GM15510 (cell line): Measurements from ENCODE around the gene PSMD11.

Experiments
- POLR2A ChIP-seq: IDR thresholded peaks from 3 replicates; pipeline ENCODE4 v1.6.1; 2011; ENCODE audit warnings: borderline replicate concordance; ENCODE audit not compliant: insufficient read length; ENCODE audit errors: extremely low read depth

The PSMD11 gene

DNA sequence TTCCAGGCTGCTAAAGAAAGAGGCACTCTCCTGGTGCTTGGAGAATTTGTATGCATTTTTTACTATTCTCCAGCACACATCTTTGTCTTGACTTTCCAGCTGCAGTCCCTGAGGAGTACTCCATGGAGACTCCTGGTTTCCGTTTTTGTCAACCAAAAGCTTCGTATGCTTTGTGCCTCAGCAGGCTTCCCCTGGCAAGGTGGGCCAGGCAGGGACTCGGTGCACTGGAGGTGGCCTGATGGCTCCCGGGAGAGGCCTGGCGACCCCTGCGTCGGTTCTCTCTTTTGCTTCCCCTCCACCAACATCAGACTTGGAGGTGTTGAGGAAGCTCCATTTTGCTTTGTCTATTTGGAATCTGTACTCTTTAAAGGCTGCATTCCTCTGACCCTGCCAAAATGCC is 66.2 kb downstream of the PSMD11 start:
- TF ChIP-seq POLR2A = no peak

DNA sequence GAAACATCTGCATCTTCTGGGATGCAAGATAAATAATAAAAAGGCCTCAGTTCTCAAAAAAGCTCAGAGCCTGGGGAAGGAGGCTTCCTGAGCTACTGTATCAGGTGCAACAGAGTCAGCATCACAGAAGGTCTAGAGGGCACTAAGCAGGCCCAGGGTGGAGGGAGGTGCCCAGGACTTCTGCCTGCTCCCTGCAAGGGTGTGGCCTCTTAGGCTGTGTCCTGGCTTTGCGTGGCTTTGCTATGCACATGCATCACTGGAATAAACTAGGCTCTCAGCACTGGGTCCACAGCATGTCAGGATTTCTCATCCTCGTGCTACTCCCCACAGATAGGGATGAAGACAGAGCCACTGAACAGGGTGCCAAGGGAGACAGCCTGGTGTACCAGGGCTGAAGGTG is 68.0 kb downstream of the PSMD11 start:
- TF ChIP-seq POLR2A = no peak

DNA sequence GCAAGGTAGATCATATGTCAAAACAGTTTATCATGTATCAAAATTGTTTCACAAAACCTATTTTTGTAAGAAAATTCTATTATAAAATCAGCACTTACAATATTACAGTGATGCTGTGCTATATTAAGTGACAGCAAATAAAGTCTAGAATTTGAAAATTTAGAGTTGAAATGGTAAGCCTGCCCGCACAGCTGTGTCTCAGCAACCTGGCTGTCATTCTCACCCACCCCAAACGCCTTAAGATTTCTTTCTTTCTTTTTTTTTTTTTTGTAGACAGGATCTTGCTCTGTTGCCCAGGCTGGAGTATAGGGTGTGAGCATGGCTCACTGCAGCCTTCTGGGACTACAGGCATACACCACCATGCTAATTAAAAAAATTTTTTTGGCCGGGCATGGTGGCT is 69.3 kb downstream of the PSMD11 start:
- TF ChIP-seq POLR2A = no peak

DNA sequence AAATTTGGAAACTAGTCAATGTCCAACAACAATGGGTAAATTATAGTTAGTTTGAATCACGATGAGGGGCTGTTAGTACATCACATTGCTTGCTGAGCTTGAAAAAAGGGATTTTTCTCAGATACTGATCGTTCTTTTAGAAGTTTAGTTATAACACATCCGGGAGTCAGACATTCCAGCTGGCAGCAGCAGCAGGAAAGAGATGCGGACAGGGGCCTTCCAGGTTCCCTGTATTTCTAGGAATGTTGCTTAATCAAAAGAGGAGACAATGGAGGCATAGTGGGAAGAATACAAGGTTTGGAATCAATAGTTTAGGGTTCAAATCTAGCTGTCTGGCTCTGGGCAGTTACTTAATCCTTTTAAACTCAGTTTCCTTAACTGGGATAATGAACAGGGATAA is 70.3 kb downstream of the PSMD11 start:
- TF ChIP-seq POLR2A = no peak

DNA sequence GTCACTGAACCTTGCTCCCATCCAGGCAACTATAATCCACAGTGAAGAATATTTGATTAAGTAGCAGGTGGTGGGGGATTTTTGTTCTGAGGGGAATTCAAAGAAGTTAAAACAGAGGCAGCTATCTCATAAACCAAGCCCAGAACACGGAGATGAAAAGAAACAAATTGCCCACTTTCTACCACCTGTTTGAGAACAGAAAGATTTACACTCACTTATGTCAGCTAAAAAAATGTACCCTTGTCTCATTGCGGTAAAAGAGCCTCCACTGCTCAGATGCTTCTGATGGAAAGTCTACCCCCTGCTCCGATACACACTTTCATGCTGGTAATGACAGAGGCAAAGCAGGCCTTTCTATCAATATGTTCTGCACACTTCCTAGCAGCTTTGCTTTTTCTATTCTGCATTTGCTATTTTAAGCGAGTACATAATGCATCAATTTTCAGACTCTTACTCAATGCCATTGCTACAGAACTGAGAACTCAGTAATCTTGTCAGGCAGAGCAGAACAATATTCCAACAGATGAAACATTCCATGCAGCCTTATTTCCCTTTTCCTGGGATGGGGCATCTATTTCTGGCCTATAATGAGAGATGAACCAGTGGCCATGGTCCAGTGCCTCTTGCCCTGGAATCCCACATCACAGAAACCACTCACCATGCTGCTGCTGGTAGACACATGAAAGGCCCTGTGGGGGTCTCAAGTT is 71.5 kb downstream of the PSMD11 start:
- no peak for TF ChIP-seq POLR2A

DNA sequence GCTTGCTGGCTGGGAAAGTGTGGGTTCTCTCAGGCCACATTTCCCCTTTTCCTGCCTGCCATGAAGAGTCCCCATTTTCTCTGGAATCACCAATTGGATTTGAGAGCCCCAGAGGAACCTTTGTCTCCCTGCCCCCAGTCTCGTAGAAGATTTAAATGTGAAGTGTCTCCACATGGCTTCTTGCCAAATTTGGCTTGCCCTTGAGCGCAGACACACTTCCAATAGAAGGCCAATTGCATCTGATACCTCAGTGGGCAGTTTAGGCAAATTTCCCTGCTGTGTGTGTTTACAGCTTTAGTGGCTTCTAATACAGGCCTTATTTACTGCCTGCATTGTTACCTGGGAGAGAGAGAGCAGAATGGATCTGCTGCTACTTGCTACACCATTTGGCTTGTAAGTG is 72.1 kb downstream of the PSMD11 start:
- no peak for TF ChIP-seq POLR2A

DNA sequence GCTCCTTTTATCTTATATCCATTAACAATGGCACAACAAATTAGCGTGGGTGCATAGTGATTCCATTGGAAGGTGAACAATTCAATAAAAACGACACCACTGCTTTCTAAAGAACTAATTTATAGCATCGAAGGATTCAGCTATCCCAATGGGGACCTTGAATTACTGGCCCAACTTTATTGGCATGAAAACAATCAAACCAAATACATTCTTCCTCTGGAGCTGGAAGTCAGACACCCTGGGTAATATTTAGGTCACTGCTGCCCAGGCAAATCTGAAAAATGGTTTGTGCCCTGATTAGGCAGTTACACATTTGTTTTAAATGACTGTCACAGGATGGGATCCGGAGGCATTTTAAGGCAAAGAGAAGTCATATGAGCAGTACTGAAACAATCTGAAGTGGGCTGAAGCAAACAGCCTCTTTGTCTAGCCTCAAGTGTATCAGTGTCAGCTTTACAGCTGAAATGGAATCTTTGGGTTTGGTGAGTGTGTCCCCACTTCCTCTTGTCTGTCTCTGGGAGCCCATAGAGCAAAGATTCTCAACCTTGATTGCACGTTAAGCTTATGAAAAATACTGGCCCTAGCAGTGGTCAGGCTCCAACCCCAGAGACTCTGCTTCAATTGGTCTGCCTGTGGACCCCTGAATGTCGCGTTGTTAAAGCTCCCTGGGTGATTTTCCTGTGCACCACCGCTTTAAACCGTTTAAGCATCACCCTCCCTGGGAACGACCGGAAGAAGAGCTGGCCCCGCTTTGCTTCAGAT is 72.8 kb downstream of the PSMD11 start:
- peak; percentile 17 for TF ChIP-seq POLR2A

DNA sequence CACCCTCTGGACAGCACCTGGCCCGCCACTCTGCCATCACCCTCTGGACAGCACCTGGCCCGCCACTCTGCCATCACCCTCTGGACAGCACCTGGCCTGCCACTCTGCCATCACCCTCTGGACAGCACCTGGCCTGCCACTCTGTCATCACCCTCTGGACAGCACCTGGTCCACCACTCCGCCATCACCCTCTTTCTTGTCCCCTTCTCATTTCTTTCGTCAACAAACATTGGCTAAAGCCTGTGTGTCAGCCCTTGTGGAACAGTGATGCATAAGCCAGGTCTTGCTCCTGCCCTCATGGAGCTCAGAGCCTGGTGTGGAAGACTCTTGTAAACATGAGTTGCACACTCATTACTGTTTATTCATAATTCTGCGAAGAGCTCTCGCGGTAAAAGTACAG is 73.7 kb downstream of the PSMD11 start:
- TF ChIP-seq POLR2A = no peak

DNA sequence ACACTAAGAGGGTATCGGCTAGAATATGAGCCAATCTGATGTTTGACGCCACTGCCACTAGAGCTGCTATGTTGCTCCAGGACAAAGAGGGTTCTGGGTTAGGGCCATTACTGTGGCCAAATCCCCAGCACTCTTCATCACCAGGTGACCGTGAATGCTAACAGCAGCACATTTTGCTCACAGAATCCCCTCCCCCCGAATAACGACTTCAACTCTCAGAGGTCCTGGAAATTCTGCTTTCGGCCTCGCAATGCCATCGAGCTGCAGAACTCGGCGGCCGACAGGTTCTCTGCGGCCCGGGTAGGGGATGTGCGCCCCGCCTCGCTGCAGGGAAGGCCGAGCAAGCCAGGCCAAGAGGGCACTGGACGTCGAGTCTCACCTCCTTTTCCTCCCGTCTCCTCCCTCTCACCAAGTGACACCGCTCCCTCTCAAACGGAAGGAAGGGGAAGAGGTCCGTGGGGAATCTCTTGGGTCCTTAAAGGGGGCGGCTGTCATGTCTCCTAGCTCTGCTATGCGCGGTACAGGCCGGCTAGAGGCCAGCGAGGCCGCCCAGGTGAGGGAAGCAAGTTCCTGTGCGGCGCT is 74.4 kb downstream of the PSMD11 start:
- TF ChIP-seq POLR2A = no peak

DNA sequence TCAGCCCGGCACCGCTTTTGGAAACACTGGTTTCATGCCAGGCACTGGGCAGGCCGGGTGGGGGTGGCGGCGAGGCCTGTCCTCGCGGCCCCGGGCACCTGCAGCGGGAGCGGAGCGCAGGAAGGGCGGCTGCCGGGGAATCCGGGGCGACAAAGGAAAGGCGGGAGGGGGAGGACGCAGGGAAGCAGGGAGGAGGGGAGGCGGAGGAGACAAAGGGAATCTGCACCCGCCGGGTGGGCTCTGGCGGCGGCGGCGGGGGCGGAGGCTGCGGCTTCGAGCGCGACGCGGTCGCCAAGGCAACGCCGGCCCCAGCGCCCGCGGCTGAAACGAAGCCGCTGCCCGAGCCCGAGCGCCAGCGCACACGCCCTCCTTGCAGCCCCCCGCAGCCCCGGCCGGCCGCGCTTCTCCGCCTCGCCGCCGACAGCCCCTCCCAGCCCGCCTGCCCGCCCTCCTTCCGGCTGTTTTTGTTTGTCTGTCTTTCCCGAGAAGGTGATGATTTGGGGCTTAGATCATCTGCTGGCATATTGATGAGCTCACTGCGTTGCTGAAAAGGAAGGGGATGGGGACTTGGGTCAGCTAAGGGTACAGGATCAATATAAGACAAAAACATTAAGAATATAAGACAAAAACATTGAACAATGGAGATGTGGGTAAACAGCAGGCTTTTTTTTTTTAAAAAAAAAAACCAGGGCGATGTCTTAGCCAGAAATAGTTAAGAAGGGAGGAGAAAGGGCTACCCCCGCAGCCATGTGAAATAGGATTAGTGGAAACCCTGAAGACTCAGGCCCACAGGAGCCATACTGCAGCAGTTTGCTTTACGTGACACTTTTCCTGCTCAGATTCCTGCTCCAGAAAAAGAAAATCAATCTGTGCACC is 75.2 kb downstream of the PSMD11 start:
- peak; percentile 17 for TF ChIP-seq POLR2A

DNA sequence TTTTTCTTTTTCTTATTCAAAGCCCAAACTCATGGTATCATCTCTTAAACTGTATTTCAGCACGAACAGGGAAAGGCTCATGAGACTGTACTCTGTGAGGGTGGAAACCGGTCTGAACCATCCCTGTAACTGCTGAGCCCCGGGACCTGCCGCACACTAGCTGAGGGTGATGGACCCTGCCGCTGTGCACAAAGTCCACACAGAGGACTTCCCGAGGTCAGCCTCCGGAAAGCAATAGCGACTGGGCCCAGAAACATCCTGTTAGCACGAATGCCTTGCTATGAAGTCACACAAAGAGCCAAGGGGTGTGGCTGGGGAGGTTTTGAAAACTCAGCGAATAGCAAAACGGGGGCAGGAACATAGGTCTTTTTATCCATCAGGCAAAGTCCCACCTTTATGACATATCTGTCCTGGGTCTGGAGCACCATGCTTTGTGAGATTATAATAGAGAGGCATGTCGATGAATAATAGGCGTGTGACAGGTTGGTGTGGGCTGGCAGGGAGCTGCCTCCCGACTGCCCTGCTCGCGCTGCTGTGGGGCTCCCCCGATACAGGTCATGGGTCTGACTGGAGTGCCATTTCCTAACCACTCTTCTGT is 75.9 kb downstream of the PSMD11 start:
- TF ChIP-seq POLR2A = peak; percentile 62

DNA sequence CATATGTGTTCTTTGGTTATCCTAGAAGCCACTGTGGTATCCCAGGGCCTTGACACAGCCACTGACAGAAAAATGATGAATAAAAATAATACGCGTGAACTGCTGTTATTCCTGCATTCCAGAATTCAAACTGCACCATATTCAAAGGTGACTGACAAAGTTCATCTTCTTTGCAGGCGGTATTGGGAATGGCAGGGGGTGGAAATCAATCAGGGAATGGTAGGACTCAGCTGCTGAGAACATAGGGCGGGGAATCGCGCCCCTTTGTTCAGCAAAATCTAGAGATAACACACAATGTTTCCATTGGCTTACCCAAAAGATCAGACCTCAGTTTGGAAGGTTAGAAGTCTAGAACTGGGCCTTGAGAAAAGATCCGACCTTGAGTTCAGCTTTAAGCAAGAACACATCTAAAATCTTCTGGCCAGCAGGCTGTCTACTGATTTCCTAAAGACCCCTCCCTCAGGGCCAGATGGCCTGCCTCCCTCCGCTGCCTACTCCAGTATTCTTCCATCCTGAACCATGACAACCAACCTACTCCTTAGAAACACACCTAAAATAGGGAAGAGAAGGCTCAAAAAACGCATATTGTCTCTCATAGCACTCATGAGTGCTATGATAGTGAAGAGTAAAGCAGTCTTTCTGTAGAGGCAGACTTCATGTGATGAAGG is 76.6 kb downstream of the PSMD11 start:
- no peak for TF ChIP-seq POLR2A

DNA sequence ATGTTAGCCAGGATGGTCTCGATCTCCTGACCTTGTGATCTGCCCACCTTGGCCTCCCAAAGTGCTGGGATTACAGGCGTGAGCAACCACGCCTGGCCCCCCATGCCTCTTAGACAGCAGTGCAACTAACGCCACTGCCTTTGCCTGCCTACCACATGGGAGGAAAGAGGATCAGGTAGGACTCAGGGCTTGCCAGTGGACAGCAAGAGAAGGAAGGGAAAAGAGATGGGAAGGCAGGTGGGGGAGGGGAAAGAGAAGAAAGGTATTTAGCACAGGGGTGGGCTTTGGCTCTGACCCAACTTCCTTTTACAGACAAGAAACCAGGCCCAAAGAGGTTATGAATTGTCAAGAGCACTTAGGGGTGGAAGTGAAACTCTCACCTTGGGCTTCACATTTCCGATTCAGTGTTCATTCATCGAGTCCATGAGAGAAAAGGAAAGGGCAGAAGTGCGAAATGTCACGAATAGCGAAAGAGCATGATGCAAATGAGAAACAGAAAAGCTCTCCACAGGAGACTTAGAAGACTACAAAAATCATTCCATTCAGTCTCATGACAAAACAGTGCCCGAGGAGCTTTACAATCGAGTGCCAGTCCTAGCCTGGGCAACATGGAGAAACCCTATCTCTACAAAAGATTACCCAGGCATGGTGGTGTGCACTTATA is 78.8 kb downstream of the PSMD11 start:
- peak; percentile 22 for TF ChIP-seq POLR2A

DNA sequence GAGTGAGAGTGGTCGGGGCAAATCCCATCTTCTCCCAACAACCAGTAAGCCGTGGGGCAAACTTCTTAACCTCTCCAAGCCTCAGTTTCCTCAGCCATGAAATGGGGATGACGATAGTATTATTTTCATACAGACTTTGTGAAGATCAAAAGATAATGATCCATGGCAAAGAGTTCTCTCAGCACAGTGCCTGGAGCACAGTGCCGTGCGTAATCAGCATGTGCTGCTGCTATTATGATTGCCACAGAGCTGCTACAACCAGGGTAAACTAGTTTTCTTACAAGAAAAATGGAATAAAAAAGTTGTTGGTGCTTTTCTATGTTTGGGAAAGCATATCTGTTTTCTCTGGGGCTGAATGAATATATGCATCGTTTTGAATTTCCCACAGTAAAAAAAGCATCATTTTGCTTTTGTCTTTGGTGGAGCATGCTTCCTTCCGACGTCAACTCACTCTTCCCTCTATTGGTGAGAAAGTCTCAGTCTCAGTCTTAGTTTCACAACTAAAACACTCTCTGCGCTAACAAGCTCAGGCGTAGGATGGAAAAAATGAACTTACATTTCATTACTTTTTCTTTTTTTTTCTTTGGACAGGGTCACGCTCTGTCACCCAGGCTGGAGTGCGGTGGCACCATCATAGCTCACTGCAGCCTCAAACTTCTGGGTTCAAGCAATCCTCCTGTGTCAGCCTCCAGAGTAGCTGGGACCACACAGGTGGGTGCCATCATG is 79.7 kb downstream of the PSMD11 start:
- TF ChIP-seq POLR2A = no peak

DNA sequence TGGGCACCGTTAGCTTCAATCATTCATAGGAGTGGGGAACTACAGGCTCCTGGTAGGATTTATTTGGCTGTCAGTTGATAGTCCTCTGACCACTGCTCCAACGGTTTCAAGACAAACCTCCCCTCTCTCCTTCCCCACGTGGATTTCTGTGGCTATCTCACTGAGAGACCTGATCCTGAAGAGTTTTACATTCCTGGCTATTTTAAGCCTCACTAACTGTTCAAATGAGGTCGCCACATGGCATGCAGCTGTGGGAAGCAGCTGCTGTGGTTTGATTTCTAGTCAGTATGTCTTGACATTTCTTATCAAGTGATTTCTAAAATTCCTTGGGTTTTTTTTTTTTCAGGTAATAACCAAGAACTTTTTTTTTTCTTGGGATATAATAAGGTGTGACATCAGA is 80.8 kb downstream of the PSMD11 start:
- no peak for TF ChIP-seq POLR2A
